AG09309 (cell line): ENCODE data around the gene GABRP.
"Not testable (repeated sequence)": the region's sequence is repeated elsewhere in the genome, so short reads cannot be mapped to it uniquely, and the experiment has no call there.

Experiments
- DNase-seq: peaks from one replicate; pipeline ENCODE4 v3.0.0-alpha.2; 2010; ENCODE audit warnings: low read depth
- H3K4me3 ChIP-seq: 2 replicates; pipeline ENCODE4 v1.5.1; 2011; ENCODE audit warnings: mild to moderate bottlenecking, low read depth, low read length, moderate library complexity; ENCODE audit not compliant: control insufficient read depth
- CTCF ChIP-seq: IDR thresholded peaks from 2 replicates; pipeline ENCODE4 v1.5.1; 2011; ENCODE audit warnings: mild to moderate bottlenecking, low read depth, low read length, inconsistent platforms; ENCODE audit not compliant: insufficient read depth, control insufficient read depth; ENCODE audit errors: missing control alignments

GABRP gene

GRCh38 chr5:170832241-170832640 lies 48.7 kb downstream of the GABRP start:
- H3K4me3 ChIP-seq = no peak overlapping the region
- no peak for DNase-seq
- TF ChIP-seq CTCF = no peak

DNA sequence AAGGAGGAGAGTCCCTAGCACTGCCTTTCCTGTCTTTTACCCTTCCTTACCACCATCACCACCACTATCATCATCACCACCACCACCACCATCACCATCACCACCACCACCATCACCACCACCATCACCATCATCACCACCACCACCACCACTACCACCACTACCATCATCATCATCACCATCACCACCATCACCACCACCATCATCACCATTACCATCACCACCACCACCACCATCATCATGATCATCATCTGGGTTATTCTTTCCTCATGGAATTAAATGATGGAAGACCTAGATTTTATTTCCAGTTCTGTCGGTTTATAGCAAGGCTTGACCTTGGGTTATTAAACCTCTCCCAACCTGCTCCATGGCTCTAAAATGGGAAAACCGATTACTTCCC lies 50.5 kb downstream of the GABRP start:
- not testable (repeated sequence) for H3K4me3 ChIP-seq, DNase-seq

- no peak for TF ChIP-seq CTCF
- no peak for DNase-seq
- no peak overlapping the region for H3K4me3 ChIP-seq
Measured at GRCh38 chr5:170836226-170836625, 52.7 kb downstream of the GABRP start.

DNA sequence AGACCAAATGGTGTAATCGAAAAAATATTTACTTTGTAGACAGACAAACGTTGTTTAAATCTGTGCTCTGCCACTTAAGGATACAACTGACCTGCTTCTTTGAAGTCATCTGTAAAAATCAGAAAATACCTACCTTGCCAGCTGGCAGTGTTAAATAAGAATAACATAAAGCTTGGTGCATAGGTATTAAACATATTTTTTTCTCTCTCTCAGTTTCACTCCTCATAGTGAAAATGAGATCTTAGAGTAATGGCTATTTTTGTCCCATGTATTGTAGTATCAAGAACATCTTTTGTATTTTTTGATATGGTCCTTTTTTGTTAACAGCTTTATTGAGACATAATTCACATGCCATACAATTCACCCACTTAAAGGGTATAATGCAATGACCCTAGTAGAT lies 60.3 kb downstream of the GABRP start:
- no peak for DNase-seq
- TF ChIP-seq CTCF = no peak
- no peak overlapping the region for H3K4me3 ChIP-seq

GRCh38 chr5:170844651-170845050 lies 61.1 kb downstream of the GABRP start:
- H3K4me3 ChIP-seq = no peak overlapping the region
- TF ChIP-seq CTCF = no peak
- DNase-seq = no peak

DNA sequence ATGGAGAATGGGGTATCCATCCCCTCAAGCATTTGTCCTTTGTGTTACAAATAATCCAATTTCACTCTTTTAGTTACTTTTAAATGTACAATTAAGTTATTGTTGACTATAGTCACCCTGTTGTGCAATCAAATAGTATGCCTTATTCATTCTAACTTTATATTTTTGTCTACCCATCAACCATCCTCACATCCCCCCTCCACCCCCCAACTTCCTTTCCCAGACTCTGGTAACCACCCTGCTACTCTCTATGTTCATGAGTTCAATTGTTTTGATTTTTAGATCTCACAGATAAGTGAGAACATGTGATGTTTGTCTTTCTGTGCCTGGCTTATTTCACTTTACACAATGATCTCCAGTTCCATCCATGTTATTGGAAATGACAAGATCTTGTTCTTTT lies 62.9 kb downstream of the GABRP start:
- H3K4me3 ChIP-seq = no peak overlapping the region
- no peak for DNase-seq

GRCh38 chr5:170846846-170847245 lies 63.3 kb downstream of the GABRP start:
- H3K4me3 ChIP-seq = no peak overlapping the region
- DNase-seq = no peak
- no peak for TF ChIP-seq CTCF

More for the DNA sequence above, 62.9 kb downstream of the GABRP start:
- TF ChIP-seq CTCF = no peak
